K562 treated with DMSO at 1 percent for 48 hours (cell line): ENCODE measurements around the gene BAIAP2L1. TPM values are rescaled to one million over a fixed set of nuclear protein-coding genes. Genes with fewer than 3 reads are reported as not detected.

Source experiments
- total RNA-seq: library from RNA; unstranded; fragments of 300-600 nt; gene quantifications from 2 replicates; pipeline ENCODE4 v1.2.3, GENCODE V29; 2022; ENCODE audit warnings: low replicate concordance; ENCODE audit errors: extremely low read depth

The BAIAP2L1 gene, protein sequence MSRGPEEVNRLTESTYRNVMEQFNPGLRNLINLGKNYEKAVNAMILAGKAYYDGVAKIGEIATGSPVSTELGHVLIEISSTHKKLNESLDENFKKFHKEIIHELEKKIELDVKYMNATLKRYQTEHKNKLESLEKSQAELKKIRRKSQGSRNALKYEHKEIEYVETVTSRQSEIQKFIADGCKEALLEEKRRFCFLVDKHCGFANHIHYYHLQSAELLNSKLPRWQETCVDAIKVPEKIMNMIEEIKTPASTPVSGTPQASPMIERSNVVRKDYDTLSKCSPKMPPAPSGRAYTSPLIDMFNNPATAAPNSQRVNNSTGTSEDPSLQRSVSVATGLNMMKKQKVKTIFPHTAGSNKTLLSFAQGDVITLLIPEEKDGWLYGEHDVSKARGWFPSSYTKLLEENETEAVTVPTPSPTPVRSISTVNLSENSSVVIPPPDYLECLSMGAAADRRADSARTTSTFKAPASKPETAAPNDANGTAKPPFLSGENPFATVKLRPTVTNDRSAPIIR
- not detected in 2 replicates for total RNA-seq

DNA sequence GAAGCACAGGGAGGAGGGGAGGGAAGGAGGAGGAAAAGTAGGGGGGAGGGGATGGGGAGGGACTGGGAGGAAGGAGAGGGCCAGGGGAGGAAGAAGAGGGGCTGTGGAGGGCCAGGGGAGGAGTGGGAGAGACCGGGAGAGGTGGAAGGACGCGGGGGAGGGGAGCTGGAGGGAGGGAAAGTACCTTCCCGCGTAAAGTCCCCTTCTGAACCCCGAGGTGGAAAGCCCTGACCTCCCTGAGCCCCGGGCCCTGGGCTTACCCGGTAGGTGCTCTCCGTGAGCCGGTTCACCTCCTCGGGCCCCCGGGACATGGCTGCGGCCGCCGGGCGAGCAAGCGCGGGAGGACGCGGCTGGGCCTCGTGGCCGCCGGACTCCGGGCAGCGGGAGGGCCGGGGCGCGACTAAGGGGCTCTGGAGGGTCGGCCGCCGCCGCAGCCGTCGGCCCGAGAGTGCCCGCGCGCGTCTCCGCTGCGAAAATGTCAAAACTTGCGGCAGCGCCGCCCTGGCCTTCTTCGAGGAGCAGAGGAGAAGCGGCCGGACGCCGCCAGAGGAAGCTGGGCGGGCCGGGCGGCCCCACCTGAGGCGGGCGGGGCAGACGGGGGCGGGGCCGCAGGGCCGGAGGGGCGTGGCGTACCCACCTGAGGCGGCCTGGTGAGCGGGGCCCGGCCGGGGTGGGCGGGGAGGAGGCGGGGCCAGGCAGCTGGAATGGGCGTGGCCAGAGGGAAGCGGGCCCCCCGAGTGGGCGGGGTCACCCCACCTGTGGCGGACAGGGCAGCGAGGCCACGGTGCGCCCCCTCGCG, at the start of gene BAIAP2L1:
Gene BAIAP2L1, minus strand, starts transcription at position 549 of the 799 bp plus-strand sequence. Its CDS starts 238 bp downstream, at position 311.

DNA sequence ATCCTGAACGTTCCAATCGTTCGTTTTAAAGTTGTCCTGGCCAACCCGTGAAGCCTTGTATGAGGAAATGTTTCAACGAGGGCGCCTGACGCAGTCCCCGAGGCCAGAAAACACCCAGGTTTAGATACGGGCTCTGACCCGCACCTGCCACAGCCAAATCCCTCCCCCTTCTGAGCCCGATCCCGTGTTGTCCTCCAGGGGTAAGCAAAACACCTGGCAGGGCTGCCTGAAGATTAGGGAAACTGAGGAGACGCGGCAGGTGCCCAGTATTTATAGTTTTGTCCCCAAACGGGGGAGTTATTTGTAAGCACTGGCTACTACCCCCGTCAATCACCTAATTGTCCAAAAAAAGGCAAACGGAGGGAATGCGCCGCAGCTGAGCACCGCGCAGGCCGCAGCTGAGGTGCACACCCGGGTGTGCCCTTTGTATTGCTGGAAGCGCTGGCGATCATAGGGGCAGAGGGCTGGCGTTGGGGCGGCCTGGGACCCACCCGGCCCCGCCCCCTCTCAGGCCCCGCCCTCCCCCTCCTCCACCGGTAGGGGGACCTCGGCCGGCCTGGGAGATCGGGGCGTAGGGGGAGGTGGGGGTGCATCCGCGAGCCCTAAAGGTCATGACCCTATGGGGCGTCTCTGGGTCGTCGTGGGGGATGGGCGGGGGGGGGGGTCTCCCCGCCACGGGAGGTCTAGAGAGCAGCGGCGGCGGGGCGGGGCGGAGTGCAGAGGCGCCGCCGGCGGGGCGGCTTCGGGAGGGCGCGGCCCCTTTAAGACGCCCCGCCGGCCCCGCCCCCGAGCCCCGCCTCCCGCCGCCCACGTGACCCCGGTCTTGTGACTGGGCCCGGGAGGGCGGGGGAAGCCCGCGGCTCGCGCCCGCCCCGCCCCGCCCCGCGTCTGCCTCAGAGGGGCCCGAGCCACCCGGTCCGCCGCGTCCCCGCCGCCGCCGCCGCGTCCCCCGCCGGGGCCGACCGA, 119.8 kb downstream of the BAIAP2L1 start, which contains the start of gene BRI3:
Gene BRI3, plus strand, starts transcription at position 896 of the 966 bp plus-strand sequence. CDS start 110 bp downstream, outside the sequence.

DNA sequence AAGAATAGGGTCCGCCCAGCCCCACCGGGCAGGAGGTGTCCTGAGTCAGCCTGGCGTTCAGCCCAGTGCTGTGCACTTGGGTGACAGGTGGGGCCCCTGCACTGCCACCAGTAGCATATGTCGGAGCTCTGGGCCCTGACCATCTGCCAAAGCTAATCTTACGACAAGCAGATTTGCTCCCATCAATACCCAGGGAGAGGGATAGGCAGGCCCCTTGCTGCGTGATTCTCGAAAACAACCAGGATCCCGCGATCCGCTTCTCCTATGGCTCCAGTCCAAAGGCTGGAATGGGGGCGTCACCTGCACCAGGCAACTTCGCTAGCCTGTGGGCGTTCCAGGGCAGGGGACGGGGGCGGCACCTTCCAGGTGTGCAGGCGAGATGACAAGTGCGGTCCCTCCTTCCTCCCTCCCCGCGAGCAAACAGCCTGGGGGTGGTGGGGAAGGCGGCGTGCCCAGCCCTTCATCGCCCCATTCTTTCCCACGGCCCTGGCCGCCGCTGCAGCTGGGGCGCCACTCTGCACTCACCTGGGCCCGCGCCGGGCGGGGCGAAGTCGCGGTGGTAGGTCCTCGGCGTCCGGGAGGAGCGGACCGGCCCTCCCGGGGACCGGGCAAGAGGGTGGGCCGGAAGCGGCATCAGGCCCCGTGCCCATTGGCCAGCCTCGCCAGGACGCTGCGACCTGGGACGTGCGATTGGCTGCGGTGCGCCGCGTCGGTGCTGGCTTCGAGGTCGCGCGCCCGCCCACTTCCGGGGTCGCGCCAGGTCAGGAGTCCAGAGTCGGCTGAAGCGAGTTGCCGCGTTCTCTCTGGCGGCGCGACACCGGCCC, 149.1 kb downstream of the BAIAP2L1 start, which contains the start of gene TECPR1:
Gene TECPR1, minus strand, starts transcription at position 632 of the 824 bp plus-strand sequence. CDS start 6,086 bp downstream, outside the sequence.

Other genes starting within 250 kb of the BAIAP2L1 start
- gene BHLHA15, start 189.7 kb downstream of the BAIAP2L1 start, total RNA-seq, result not detected in 2 replicates
- gene TECPR1, start 148.9 kb downstream of the BAIAP2L1 start, total RNA-seq, result not detected in 2 replicates
- not detected in 2 replicates for gene BRI3, start 119.4 kb downstream of the BAIAP2L1 start, total RNA-seq
- gene NPTX2, start 216.2 kb upstream of the BAIAP2L1 start, total RNA-seq, result not detected in 2 replicates